HPDE6-E6E7 (cell line): ENCODE data around the gene THEMIS2.

Source experiments
- DNase-seq: peaks from one replicate; pipeline ENCODE4 v3.0.0; 2011; ENCODE audit warnings: missing footprints; ENCODE audit errors: extremely low spot score

Gene THEMIS2

DNA sequence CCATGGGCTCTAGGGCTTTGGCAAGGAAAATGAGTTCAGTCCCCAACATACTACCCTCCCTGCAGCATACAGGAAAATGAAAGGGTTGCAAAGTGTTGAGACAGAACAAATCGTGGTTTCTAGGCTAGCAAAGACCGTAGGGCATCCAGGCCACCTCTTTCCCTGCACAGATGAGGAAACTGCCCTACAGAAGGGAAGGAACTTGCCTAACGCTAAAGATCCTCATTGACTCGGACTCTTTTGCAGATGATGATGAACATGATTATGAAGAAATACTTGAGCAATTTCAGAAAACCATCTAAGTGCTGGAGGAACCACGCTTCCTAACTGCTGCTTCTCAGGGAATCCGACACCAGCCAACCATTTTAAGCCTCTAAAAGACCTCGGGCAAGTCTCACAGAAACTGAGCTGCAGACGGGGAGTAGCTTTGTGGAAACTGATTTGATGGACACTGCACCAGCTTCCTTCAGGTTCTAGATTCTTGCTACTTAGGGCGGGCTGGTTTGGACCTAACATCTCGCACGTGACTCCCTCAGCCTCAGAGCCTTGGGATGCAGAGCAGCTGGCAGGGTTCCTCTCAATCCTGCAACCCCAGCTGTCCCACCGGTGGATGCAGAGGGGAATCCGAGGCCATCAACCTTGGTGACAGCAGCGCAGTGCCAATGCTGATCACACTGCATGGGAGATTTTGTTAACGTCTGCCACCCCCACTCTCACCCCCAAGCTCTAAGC, 13.4 kb downstream of the THEMIS2 start:
- no peak for DNase-seq

GRCh38 chr1:27886353-27886679, 14.0 kb downstream of the THEMIS2 start:
- no peak for DNase-seq

- DNase-seq = no peak
Measured at GRCh38 chr1:27886744-27887143, 14.4 kb downstream of the THEMIS2 start.

- DNase-seq = no peak
Measured at GRCh38 chr1:27887215-27888021, 15.1 kb downstream of the THEMIS2 start.

GRCh38 chr1:27889506-27889905, 17.2 kb downstream of the THEMIS2 start:
- DNase-seq = no peak

DNA sequence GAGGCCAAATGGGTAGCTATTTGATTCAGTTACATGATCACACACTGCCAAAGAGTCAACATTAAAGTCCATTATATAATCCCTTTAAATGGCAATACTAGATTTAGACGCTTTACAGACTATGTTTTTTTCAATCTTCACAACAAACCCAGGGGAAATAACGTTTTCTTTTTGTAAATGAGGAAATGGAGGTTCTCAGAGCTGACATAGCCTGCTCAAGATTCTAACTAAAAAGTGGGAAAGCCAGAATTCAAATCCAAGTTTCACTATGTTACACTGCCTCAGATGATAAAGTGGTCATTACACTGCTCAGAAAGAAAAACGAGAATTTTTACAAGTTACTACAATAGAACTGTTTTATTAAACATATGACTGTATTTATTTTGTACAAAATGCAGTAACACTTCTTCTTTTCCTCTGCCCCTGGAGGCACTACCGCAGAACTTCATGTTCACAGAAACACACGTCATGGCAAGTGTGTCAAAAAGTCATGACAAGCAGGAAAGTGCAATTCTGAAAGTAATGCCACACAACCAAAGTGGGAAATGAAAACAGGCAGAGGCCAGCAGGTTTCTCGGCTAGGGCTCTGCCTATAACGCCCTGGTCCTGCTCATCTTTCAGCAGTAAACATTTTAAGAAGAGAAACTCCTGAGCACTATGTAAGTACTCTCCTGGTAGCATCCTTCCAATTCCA, 19.0 kb downstream of the THEMIS2 start:
- no peak for DNase-seq

DNA sequence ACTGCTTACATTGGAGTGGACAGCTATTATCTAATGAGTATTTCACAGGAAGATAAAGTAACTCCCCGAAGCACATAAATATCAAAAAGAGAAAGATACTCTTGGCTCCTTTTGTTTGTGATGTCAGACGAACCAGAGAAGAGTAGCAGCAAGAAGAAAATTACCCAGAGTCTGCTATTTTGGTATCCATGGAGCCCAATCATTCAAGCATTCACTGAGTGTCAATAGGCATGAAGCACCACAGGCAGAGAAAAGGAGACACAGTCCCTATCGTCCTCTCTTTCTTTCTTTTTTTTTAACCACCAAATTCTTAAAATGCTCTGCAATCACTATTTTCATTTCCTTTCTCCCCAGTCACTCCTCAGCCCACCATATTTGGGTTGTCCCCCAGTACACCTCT, 22.2 kb downstream of the THEMIS2 start:
- no peak for DNase-seq

- DNase-seq = no peak
Measured at GRCh38 chr1:27906759-27907158, 34.4 kb downstream of the THEMIS2 start.

DNA sequence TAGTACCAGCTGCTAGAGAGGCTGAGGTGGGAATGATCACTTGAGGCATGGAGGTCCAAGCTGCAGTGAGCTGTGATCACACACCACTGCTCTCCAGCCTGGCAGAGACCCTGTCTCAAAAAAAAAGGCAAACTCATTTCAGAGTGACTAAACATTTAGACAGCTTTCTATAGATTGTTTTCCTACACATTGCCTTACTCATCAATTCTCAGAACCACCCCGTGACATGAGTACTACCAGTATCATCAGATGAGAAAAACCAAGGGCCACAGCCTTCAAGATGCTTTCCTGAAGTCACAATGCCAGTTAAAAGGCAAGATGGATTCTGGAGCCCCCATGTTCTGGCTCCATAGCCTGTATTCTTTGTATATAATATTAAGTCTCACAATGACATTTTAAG, 40.1 kb downstream of the THEMIS2 start:
- no peak for DNase-seq

- DNase-seq = no peak
Measured at GRCh38 chr1:27915082-27915575, 42.8 kb downstream of the THEMIS2 start.

GRCh38 chr1:27922272-27922671, 49.9 kb downstream of the THEMIS2 start:
- DNase-seq = no peak

DNA sequence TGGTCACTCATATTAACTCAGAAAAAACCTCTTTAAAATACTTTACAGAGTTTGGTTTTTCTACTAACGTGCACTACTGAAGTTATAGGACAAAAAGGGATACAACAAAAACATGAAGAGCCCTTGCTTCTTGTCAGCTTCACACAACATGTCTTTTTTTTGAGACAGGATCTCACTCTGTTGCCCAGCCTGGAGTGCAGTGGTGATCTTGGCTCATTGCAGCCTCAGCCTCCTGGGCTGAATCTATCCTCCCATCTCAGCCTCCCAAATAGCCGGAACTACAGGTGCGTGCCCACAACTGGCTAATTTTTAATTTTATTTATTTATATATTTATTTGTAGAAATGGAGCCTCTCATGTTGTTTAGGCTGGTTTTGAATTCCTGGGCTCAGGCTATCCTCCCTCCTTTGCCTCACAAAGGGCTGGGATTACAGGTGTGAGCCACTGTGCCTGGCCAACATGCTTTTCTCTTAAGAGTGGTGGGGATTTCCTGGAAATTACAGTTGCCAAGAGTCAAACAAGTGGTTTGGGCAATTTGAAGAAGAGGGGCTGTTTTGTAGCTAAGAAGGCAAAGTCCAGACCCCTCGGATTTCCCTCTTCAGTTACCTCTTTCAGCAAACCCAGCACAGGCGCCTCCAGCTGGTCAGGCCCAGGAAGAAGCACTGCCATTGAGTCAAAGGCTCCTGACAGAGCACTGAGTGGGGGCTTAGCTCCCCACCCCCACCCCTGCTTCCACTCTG, 56.0 kb downstream of the THEMIS2 start:
- DNase-seq = no peak

DNA sequence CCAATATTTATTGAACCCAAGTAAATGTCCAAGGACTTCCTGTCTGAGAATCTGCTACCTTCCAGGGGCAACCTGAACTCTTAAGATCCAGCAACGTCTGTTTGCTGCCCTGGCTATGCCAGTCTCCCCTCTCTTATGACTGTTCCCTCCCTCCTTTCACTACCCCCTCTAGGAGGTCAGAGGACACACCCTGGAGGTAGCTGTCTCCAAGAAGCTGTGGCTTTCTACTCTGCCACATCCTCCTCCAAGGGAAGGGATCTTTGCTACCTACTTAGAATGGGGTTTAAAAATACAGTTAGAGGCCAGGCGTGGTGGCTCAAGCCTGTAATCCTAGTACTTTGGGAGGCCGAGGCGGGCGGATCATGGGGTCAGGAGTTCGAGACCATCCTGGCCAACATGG, 58.8 kb downstream of the THEMIS2 start:
- no peak for DNase-seq

DNA sequence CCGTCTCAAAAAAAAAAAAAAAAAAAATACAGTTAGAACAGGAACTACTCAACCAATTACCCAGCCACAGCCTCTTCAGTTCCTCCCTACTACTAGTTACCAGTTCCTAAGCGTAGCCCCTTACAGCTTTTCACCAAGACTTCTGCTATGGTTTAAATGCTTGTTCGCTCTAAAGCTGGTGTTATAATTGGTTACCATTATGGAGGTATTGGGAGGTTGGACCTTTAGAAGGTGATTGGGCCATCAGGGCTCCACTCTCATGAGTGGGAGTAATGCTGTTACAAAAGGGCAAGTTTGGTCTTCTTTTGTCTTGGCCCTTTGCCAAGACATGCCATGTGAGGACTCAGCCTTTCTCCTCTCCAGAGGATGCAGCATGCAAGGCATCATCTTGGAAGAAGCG, 59.4 kb downstream of the THEMIS2 start:
- no peak for DNase-seq

DNA sequence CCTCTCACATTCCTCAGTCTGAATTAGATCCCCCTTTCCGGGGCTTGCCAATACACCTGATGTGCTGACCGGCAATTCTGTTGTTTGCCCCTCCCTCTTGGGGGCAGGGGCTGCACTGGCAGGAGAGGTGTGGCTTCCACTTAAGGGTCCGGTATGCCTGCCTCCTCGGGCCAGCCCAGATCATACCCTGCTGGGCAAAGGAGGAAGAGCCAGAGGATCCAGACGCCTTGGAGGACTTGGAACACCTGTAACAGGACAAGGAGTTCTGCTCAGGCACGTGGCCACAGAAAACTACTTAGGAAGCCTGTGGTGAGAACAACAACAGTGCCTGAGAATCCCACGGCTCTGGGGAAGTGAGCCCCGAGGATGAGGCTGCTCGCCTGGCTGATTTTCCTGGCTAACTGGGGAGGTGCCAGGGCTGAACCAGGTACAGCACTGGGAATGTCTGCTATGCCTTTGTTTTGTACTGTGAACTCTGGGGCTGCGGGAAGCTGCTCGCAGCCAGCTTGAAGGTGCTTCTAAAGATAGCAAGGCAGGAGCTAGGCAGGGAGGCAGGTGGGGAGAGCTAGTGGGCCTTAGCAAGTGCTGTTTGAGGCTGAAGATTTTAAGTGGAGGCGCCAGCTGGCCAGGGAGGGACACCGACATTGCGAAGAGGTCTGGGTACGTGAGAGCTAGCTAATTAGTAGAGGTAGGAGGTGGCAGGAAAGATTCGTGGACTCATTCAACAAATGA, 62.6 kb downstream of the THEMIS2 start, which contains the start of gene SMPDL3B:
Gene SMPDL3B (plus strand): TSS at position 183 of the 732 bp plus-strand sequence. CDS start 184 bp downstream, at position 367.
- peak; percentile 80 for DNase-seq

GRCh38 chr1:27935721-27936120, 63.4 kb downstream of the THEMIS2 start:
- no peak for DNase-seq
